Stimulated activated CD4-positive, alpha-beta T cell treated with anti-CD3 and anti-CD28 coated beads, Interleukin-4, amount 100 ng/mL, for 24 hours (primary cell): ENCODE data around the gene TDP1.
"Not testable (repeated sequence)": the region's sequence is repeated elsewhere in the genome, so short reads cannot be mapped to it uniquely, and the experiment has no call there.

Source experiments
- DNase-seq: peaks from one replicate; pipeline ENCODE4 v3.0.0-alpha.2; 2020

Gene TDP1

GRCh38 chr14:90054803-90055202 is 99.1 kb downstream of the TDP1 start:
- DNase-seq: no peak

DNA sequence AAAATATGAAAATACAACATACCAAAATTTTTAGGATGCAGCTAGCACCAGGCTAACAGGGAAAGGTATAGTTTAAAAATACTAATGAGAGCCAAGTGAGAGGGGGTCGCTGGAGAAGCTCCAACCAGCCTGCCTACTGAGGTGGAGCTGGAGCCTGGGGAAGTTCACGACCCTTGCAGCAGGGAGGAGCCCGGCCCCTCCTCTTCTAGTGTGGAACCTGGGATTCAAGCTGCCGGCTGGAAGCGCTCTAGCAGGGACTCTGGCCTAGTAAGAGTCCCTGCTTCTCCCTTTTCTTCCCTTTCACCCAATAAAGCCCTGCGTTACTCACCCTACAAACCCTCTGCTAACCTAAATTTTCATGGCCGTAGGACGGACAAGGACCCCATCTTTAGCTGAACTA is 101.1 kb downstream of the TDP1 start:
- DNase-seq: no peak

DNA sequence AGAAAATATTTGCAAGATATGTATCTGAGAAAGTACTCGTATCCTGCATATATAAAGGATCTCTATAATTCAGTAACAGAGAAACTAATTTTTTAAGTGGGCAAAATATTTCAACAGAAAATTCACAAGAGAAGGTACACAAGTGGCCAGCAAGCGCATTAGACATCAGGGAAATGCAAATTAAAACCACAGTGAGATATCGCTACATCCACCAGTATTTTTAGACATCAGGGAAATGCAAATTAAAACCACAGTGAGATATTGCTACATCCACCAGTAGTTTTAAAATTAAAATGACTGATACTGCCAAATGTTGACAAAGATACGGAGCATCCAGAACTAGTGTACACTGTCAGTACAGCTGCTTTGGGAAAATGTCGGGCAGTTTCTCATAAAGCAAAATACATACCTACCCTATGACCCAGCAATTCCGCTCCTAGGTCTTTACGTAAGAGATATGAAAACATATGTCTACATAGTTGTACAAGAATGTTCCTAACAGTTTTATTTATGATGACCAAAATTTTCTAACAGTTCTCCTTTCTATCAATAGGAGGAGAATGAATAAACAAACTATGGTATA is 103.2 kb downstream of the TDP1 start:
- no peak for DNase-seq

DNA sequence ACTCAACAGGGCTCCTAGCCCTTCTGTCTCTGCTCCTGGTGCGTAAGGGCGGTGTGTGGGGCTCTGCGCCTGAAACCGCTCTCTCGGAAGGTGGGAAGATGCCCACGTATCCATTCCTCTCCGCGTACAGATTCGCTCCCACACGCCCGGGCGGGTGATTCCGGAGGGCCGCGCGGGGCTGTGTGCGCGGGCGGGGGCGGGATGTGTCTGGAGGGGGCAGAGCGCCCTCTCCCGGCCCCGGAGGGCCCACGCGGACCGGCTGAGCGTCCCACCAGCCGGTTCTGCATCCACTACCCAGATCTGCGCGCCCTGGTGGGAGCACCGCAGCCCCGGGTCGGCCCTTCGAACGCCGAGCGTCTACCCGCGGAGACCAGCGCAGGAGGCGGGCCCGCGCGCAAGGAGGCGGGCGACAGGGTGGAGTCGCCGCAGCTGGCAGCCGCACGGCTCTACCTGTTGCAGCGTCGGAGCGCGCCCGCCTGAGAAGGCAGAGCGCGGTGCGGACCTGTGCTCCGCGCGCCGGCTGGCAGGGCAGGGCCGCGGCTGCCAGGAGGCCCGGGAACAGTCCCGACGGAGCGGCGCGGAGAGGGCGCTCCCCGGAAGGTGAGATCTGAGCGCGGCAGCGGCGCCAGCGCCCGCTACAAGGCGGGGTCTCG is 104.7 kb downstream of the TDP1 start:
- peak; percentile 33 for DNase-seq

DNA sequence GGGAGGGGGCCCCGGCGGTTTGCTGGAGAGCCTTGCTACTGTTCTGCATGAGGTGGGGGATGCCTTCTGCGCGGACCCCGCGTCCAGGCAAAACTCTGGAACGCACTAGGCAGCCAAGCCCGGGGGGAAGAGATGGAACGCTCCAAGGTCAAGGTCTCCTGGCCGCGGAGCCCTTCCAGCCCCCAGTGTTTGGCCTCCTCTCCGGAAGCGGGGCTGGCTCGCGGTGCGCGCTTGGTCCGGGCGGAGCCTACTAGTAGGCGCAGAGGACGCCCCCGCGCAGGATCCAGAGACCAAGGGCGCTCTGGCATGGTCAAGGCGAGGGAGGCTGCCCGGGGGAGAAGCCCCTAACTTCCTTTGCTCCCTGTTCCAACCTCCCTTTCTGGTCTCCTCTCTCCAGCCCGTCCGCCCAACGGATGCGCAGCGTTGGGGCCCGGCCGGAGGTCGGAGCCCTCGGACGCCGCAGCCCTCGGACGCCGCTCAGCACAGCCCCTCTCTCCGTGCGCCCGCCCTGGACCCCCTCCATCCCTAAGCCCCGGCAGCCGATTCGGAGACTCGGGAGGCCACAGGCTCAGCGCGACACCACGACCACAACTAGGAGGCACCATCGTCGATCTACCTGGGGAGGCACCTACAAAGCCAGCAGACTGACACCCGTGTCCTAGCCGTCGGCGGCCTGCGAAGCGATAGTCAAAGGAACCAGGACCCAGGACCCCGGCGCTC is 105.4 kb downstream of the TDP1 start:
- no peak for DNase-seq

- DNase-seq: no peak
These were observed 106.0 kb downstream of the TDP1 start, which contains the start of gene KCNK13 for GRCh38 chr14:90061685-90062126. TSS of gene KCNK13 (plus strand) at chr14:90061994. CDS start at chr14:90062206, 212 bp downstream.

- DNase-seq: no peak
These were observed 106.5 kb downstream of the TDP1 start for GRCh38 chr14:90062127-90062794.

GRCh38 chr14:90062822-90063539 is 107.3 kb downstream of the TDP1 start:
- DNase-seq: no peak

DNA sequence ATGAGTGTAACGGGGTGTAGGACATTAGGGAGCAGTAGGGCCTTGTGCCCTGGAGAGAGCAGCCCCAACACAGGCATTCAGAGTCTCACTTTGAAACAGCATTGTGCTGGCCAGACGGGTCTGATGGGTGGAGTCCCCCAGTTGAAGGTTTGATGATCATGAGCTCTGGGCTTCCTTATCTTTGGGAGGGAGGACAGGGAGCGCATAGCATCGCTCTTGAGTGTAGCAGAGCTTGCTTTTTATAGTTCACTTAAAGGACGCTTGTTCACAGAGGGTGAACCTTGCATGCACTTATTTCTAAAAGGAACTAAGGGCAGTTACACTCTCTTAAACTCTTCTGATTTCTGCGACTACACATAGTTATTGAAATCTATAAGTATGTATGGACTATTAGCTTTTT is 116.6 kb downstream of the TDP1 start:
- DNase-seq: no peak

- DNase-seq: no peak
These were observed 123.8 kb downstream of the TDP1 start for GRCh38 chr14:90079576-90079975.

- no peak for DNase-seq
These were observed 131.7 kb downstream of the TDP1 start for GRCh38 chr14:90087433-90087832.

DNA sequence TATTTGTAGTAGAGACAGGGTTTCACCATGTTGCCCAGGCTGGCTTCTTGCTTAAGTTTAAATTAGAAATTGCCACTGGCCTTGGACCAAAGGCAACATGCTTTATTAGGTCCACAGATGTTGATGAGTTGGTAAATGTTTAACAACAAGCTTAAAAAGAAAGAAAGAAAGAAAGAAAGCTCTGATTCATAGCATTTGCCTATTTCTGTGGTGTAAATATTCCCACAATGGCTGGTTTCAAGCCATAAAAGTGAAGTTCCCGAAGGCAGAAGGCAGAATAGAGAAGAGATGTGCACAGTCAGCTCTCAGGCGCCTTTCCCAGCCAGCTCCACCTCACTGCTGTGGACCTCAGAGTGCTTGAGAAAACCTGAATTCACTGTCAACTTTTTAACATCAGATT is 132.4 kb downstream of the TDP1 start:
- DNase-seq: no peak

GRCh38 chr14:90089486-90089885 is 133.8 kb downstream of the TDP1 start:
- DNase-seq: not testable (repeated sequence)

GRCh38 chr14:90091393-90091792 is 135.7 kb downstream of the TDP1 start:
- DNase-seq: no peak

- no peak for DNase-seq
These were observed 138.3 kb downstream of the TDP1 start for GRCh38 chr14:90093942-90094595.
